OCI-LY1 (cell line): ENCODE measurements around the gene HEG1.

ENCODE experiments used
- H2AFZ ChIP-seq: fragments of 200-600 bp; sonication (generic), shearing (Covaris generic); 2 replicates; pipeline ENCODE4 v1.6.0; 2014; ENCODE audit warnings: antibody characterized with exemption, mild to moderate bottlenecking, low read length
- H3F3A ChIP-seq: fragments of 200-600 bp; sonication (generic), shearing (Covaris generic); 2 replicates; pipeline ENCODE4 v1.6.0; 2014; ENCODE audit warnings: mild to moderate bottlenecking, antibody characterized with exemption, low read length, moderate library complexity; ENCODE audit not compliant: insufficient read depth
- H3K27ac ChIP-seq: fragments of 200-600 bp; sonication (generic); 2 replicates; pipeline ENCODE4 v1.5.1; 2014; ENCODE audit warnings: low read length, mixed run types, mild to moderate bottlenecking, low read depth; ENCODE audit not compliant: poor library complexity, severe bottlenecking
- H3K27me3 ChIP-seq: fragments of 200-600 bp; sonication (generic); 2 replicates; pipeline ENCODE4 v1.6.0; 2014; ENCODE audit warnings: antibody characterized with exemption, mild to moderate bottlenecking, low read length, moderate library complexity; ENCODE audit not compliant: insufficient read depth
- H3K36me3 ChIP-seq: fragments of 200-600 bp; sonication (generic); 2 replicates; pipeline ENCODE4 v1.6.1; 2014; ENCODE audit warnings: mild to moderate bottlenecking, antibody characterized with exemption, low read length, moderate library complexity, mixed read lengths; ENCODE audit not compliant: insufficient read depth
- H3K4me1 ChIP-seq: fragments of 200-600 bp; sonication (generic); 2 replicates; pipeline ENCODE4 v1.5.1; 2014; ENCODE audit warnings: mild to moderate bottlenecking, low read length, moderate library complexity; ENCODE audit not compliant: insufficient read depth, severe bottlenecking
- H3K4me2 ChIP-seq: fragments of 200-600 bp; sonication (generic), shearing (Covaris generic); 2 replicates; pipeline ENCODE4 v1.6.1; 2014; ENCODE audit warnings: low read length
- H3K4me3 ChIP-seq: fragments of 200-600 bp; sonication (generic); 2 replicates; pipeline ENCODE4 v1.5.1; 2014; ENCODE audit warnings: low read length, low read depth, mild to moderate bottlenecking, mixed read lengths; ENCODE audit not compliant: poor library complexity, severe bottlenecking
- H3K79me2 ChIP-seq: fragments of 200-600 bp; shearing (Covaris generic); 2 replicates; pipeline ENCODE4 v1.6.1; 2016; ENCODE audit warnings: mixed run types, low read length, mixed read lengths; ENCODE audit not compliant: insufficient read depth
- H3K9ac ChIP-seq: fragments of 200-600 bp; sonication (generic), shearing (Covaris generic); 2 replicates; pipeline ENCODE4 v1.6.1; 2014; ENCODE audit warnings: mild to moderate bottlenecking, low read length, mixed read lengths
- H3K9me2 ChIP-seq: fragments of 200-600 bp; sonication (generic), shearing (Covaris generic); 2 replicates; pipeline ENCODE4 v1.6.1; 2014; ENCODE audit warnings: low read depth, mild to moderate bottlenecking, low read length, mixed read lengths
- H3K9me3 ChIP-seq: fragments of 200-600 bp; shearing (Covaris generic); 2 replicates; pipeline ENCODE4 v1.6.1; 2014; ENCODE audit warnings: low read length, mixed read lengths
- H4K20me1 ChIP-seq: fragments of 200-600 bp; sonication (generic), shearing (Covaris generic); 2 replicates; pipeline ENCODE4 v1.6.0; 2016; ENCODE audit warnings: mild to moderate bottlenecking, low read length; ENCODE audit not compliant: insufficient read depth
- CTCF ChIP-seq: fragments of 200-600 bp; sonication (generic), shearing (Covaris generic); IDR thresholded peaks from 2 replicates; pipeline ENCODE4 v1.5.1; 2017; ENCODE audit warnings: mild to moderate bottlenecking, antibody characterized with exemption, low read length, moderate library complexity, mixed read lengths
- EZH2 ChIP-seq: fragments of 200-600 bp; sonication (generic), shearing (Covaris generic); IDR thresholded peaks from 2 replicates; pipeline ENCODE4 v1.8.0; 2017; ENCODE audit warnings: borderline replicate concordance, mixed run types, mild to moderate bottlenecking, antibody characterized with exemption, low read length, moderate library complexity, mixed read lengths

The HEG1 gene

GRCh38 chr3:125002414-125003368, 53.1 kb downstream of the HEG1 start:
- Histone ChIP-seq H3K4me1 (no peaks in the 10 kb centered on the region), H3K27me3 (no peaks in the 10 kb centered on the region; the same call in 1 of the 2 replicates), H3K9ac (no peak overlapping the region), H3K27ac (no peak overlapping the region), H3K4me2 (no peak overlapping the region), H3K9me2 (no peaks in the 10 kb centered on the region), H3K36me3 (no peaks in the 10 kb centered on the region), H3K79me2 (no peaks in the 10 kb centered on the region), H3K9me3 (no peaks in the 10 kb centered on the region), H2AFZ (no peak overlapping the region), H3K4me3 (no peak overlapping the region), H3F3A (no peaks in the 10 kb centered on the region), H4K20me1 (no peaks in the 10 kb centered on the region)
- no peak for TF ChIP-seq CTCF
- no peak for TF ChIP-seq EZH2

GRCh38 chr3:125001557-125002413, 54.0 kb downstream of the HEG1 start:
- H3K4me3 ChIP-seq, result no peak overlapping the region
- H4K20me1 ChIP-seq, result no peaks in the 10 kb centered on the region
- H3K79me2 ChIP-seq, result no peaks in the 10 kb centered on the region
- H3K36me3 ChIP-seq, result no peaks in the 10 kb centered on the region
- no peaks in the 10 kb centered on the region; the same call in 1 of the 2 replicates for H3K27me3 ChIP-seq
- no peaks in the 10 kb centered on the region for H3K4me1 ChIP-seq
- H2AFZ ChIP-seq, result no peak overlapping the region
- H3K27ac ChIP-seq, result no peak overlapping the region
- H3K9ac ChIP-seq, result no peak overlapping the region
- H3K9me2 ChIP-seq, result no peaks in the 10 kb centered on the region
- H3F3A ChIP-seq, result no peaks in the 10 kb centered on the region
- H3K9me3 ChIP-seq, result no peaks in the 10 kb centered on the region
- H3K4me2 ChIP-seq, result no peak overlapping the region
- TF ChIP-seq CTCF (no peak), EZH2 (no peak)

GRCh38 chr3:125000661-125001060, 55.1 kb downstream of the HEG1 start:
- Histone ChIP-seq H3K9me3 (no peaks in the 10 kb centered on the region), H3K9me2 (no peaks in the 10 kb centered on the region), H3K36me3 (no peaks in the 10 kb centered on the region), H3K4me1 (no peaks in the 10 kb centered on the region), H3K4me3 (no peak overlapping the region), H3K27me3 (no peaks in the 10 kb centered on the region; the same call in 1 of the 2 replicates), H3K79me2 (no peaks in the 10 kb centered on the region), H3K4me2 (no peak overlapping the region), H3K9ac (no peak overlapping the region), H2AFZ (no peak overlapping the region), H3K27ac (no peak overlapping the region), H4K20me1 (no peaks in the 10 kb centered on the region), H3F3A (no peaks in the 10 kb centered on the region)
- TF ChIP-seq CTCF (no peak), EZH2 (no peak)
